ENCODE data around the gene STT3B. TPM values are rescaled to one million over a fixed set of nuclear protein-coding genes. Genes with fewer than 3 reads are reported as not detected.
A peak's percentile ranks its signal among the peaks of the same experiment; 100 is the strongest.
"Not testable (repeated sequence)": the region's sequence is repeated elsewhere in the genome, so short reads cannot be mapped to it uniquely, and the experiment has no call there.

The STT3B gene
- total RNA-seq, 1 donor from 2014 or later, result 214 TPM

- not testable (repeated sequence) for DNase-seq
Observed at GRCh38 chr3:31605333-31605732, 72.6 kb downstream of the STT3B start.

- no peak for DNase-seq
Observed at GRCh38 chr3:31606453-31606852, 73.7 kb downstream of the STT3B start.

- DNase-seq, result peak; percentile 51
Observed at GRCh38 chr3:31610700-31611275, 78.1 kb downstream of the STT3B start.

- peak; percentile 11 for DNase-seq
Observed at GRCh38 chr3:31613177-31613576, 80.5 kb downstream of the STT3B start.

- DNase-seq, result no peak
Observed at GRCh38 chr3:31613654-31614053, 80.9 kb downstream of the STT3B start.

- no peak for DNase-seq
Observed at GRCh38 chr3:31614162-31614921, 81.6 kb downstream of the STT3B start.

- no peak for DNase-seq
Observed at GRCh38 chr3:31615071-31615875, 82.5 kb downstream of the STT3B start.

GRCh38 chr3:31616711-31617110 is 84.0 kb downstream of the STT3B start:
- no peak for DNase-seq

GRCh38 chr3:31620656-31621055 is 87.9 kb downstream of the STT3B start:
- no peak for DNase-seq

GRCh38 chr3:31621314-31621713 is 88.6 kb downstream of the STT3B start:
- no peak for DNase-seq

GRCh38 chr3:31622636-31623288 is 90.0 kb downstream of the STT3B start:
- DNase-seq, result no peak

- DNase-seq, result no peak
Observed at GRCh38 chr3:31624083-31624709, 91.5 kb downstream of the STT3B start.

GRCh38 chr3:31625358-31625757 is 92.6 kb downstream of the STT3B start:
- no peak for DNase-seq

- DNase-seq, result no peak
Observed at GRCh38 chr3:31629054-31629453, 96.3 kb downstream of the STT3B start.

GRCh38 chr3:31634476-31634875 is 101.8 kb downstream of the STT3B start:
- DNase-seq, result no peak

- no peak for DNase-seq
Observed at GRCh38 chr3:31635545-31635944, 102.8 kb downstream of the STT3B start.

GRCh38 chr3:31636049-31636448 is 103.3 kb downstream of the STT3B start:
- DNase-seq, result peak; percentile 54

GRCh38 chr3:31636694-31637442 is 104.1 kb downstream of the STT3B start:
- no peak for DNase-seq

- DNase-seq, result no peak
Observed at GRCh38 chr3:31639828-31640227, 107.1 kb downstream of the STT3B start.

GRCh38 chr3:31645256-31645655 is 112.5 kb downstream of the STT3B start:
- no peak for DNase-seq

GRCh38 chr3:31648286-31648968 is 115.7 kb downstream of the STT3B start:
- DNase-seq, result no peak
